HG02884 (cell line): ENCODE data around the gene RALGAPB.

Source experiments
- ATAC-seq: cut with Tn5 transposase; IDR thresholded peaks from one replicate; pipeline ENCODE4 v1.9.1; 2021; ENCODE audit warnings: mild to moderate bottlenecking, moderate library complexity; ENCODE audit not compliant: unreplicated experiment

The RALGAPB gene

DNA sequence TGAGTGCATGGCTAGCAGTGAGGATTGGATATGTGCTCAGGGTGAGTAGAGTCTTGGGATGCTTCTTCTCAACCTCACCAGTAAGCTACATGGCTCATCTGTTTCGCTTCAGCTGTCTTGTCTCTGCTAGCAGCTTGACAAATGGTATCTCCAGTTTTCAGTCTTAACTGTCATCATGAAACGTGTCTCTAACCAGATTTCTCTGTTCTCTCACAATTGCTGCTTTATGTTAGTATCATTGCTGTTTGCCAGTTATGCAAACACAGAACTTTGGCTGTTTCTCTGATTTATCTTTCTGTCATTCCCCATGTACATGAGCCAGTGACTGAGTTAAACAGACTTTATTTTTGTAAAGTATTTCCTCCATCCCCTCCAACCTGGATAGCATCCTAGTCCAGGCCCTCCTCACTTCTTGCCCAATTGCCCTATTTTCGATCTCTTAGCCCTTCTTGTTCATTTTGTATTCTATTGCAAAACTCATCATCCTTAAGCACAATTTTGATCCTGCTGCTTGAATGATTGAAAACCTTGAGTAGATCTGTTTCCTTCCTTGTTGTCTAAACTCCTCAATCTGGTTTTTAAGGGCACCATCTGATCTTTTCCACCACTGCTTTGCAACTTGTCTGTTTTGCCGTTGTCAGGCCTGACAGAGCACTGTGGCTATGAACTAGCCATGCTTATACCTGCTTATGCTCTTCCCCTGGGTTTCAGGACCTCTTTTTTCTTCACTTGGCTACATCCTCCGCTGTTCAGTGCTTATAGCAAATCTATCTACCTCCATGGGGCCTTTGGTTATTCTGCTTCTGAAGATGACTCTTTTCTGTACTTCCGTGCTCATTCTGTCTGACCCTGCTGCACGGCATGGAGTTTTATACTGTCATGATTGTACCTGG, 70.6 kb downstream of the RALGAPB start:
- no peak for ATAC-seq

DNA sequence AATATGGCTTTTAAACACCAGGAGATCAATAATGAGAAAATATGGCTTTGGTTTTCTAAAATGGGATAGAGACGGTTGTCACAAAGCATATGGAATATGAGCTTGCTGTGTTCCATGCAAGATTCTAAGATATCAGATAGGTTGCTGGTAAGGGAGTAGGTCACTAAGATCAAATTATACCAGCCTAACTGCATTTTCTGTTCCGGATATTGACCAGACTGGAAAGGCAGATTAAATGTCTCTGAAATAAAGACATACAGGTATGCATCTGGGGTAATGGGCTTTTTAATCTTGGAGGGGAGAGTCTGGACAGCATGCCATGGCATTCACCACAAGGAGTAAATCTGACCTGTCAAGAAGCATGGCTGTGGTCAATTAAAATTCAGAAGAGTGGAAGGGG, 73.1 kb downstream of the RALGAPB start:
- no peak for ATAC-seq

DNA sequence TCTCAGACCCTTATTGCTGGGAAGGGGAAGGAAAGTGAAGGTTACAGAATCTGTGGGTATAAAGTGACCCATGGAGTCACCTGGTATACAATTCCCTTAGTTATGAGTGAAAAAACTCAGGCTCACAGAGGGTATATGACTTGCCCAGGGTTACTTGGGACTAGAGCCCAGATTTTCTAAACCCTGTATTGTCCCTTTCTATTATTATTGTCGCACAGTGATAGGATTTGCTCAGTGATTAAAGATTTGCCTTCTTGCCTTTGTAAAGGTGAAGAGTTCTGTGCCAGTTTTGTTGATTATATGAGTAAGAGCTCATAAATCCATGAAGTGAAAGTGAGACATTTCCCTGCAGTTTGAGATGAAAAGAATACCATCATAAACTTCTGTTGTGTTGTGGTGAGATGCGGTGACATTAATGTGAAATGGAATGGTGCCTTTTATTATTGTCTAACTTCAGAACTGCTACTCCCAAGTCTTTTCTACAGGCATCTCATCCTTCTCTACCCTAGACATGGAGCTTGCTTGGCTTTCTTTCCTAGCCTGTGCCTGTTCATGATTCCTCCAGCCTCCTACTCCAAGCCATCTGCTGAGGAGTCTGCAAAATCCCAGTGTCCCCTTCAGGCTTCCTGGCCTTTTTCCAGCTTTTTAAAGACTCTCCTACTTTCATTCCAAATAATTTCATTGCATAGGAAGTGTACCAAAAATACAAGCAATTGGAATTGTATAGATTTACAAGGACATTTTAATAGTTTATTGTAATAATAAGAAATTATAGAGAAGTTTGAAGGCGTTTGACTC, 74.8 kb downstream of the RALGAPB start:
- ATAC-seq: no peak

DNA sequence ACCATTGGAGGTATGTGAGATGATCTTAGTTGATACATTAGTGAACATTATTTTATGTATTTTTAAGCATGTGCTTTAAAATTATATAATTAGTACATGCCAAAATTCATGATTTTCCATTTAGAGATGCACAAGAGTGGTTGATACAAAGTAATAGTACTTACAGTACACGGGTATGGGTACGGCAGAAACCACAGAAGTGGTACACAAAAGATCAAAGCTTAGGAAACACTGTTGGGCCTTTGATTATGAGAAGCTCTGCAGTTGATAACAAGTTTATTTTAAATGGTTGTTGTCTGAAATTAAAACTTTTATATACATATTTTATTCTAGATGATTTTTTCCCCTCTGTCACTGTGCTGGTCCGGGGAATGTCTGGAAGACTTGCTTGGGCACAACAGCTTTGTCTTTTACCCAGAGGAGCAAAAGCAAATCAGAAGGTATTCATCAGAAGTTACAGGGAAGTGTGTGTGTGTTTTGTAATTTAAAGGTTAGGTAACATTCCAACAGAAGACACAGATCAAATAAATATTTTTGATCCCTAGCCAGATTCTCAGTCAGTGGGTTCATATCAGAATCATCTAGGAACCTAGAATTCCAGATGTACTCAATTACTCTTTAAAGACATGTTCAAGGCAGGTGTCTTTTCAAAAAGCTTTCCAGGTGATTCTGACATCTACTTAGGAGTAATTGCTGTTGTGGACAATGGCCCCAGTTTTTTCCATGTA, 75.9 kb downstream of the RALGAPB start:
- no peak for ATAC-seq

DNA sequence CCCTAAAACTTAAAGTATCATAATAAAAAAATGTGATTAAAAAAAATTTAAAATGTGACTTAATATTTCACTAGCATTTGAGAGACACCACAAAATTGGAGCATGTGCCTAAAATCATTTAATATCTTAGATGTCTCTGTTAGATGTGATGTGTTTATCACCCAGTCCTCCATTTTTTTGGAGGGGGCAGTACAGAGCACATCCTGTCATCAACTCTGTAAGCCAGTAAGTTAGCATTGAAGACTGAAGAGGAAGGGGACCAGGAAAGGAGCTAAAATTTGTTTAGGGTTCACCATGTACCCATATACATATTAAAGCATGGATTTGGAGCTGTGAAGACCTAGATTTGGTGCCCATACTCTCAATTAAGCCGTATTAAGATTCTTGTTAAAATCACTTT, 77.6 kb downstream of the RALGAPB start:
- no peak for ATAC-seq

DNA sequence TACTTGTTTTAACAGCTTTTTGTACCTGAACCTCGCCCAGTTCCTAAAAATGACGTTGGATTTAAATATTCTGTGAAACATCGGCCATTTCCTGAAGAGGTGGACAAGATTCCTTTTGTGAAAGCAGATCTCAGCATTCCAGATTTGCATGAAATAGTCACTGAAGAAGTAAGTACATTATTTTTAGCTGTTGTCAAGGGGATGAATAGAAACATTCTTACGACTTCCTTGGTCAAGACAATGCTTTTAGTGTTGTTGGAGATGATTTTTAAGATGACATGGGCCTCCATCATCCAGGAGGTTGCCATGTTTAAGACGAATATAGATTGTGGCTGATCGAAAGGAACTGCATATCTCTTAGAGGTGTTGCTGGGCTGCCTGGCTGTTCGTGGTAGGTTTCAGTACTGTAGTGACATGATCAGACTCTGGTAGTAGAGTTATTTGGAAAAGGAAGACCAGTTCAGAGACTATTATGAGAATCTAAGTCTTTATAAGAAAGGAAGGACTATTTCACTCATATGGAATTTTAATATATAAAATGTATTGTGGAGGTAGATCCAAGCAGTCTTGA, 78.5 kb downstream of the RALGAPB start:
- no peak for ATAC-seq

DNA sequence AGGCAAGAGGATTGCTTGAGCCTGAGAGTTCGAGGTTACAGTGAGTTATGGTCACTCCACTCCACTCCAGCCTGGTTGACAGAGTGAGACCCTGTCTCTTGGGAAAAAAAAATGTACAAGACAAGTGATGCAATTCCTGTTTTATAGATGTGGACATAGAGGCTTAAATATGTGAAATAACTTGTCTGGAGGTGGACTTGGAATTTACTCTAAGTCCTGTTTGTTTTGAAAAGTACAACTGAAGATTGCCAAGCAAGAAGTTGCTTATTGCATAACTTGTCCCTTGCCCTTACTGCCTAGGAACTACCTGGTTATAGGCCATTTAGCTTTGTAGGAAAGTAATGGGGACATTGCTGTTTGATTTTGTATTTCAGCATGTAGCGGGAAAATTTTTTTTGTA, 82.3 kb downstream of the RALGAPB start:
- no peak for ATAC-seq

DNA sequence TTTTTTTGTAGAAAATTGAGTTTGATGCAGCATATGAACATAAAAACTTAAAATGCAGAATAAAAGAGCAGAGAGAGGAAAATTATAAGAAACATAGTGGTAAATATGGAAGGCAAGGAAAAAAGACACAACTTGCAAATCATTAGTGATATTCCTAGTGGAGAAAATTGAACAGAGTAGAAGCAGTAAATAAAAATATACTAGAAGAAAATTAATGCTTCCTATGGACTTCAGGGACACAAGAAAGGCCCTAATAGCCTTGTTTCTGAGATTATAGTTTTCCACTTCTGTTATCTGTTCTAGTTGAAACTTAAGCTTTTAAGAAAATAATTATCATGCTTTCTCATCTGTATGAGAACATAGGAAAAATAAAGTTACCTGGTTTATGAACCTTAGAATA, 82.8 kb downstream of the RALGAPB start:
- no peak for ATAC-seq

DNA sequence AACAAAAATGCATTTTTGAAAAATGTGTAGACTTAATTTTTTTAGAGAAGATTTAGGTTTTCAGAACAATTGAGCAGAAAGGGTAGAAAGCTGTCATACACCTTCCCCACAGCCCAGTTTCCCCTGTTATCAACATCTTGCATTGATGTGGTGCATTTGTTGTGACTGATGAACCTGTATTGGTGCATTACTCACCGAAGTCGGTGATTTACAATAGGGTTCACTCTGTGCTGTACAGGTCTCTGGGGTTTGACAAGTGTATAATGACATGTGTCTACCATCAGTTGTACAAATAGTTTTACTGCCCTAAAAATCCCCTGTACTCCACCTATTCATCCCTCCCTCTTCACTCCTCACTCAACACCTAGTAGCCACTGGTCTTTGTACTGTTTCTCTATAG, 84.5 kb downstream of the RALGAPB start:
- no peak for ATAC-seq

DNA sequence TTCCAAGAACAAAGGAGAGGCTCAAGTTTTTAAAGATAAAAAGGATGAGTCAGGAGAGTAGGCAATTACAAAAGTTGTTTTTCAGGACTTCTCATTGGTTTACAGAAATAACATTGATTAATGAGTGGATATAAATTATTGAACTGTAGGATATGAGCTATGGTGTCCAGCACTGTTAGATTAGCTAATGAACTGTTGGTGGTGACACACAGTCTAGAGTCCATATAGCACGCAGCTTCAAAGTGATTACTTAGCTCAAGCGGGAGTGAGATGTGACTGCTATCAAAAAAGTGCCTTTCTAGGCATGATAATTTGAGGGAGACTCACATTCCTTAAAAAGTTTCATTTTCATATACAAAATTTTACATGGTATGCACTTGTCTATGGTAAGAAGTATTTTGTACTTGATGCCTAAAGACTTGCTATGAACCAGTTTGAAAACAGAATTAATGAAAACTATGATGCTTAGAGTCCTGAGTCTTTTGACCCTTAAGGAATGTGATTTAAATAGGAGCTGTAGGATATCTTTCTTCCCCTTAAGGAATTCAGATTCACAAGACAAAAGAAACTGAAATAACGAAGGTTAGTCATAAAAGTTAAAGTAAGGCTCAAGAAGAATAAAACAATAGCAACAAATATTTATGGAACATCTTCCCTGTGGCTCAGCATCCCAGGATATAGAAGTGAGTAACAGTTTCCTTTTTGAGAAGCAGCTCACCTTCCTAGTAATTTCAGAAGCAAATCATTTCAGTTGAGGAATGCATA, 86.1 kb downstream of the RALGAPB start:
- ATAC-seq: no peak

DNA sequence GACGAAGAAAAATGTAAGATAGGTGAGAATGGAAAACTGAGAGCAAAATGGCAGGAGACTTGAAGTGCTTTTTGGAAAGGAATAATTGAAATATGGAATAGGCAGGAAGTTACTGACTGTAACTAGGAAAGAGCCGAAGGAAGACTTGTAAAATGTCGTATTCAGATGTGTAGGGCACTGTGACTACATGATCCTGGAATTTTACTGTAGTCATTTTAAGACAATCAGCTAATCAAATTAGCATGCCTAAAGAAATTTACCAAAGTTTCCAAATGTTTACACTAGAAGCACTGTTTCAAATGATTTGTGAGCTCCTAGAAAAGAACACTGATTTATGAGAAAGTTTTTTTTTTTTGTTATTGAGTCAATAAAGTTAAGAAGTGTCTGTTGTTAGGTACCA, 87.1 kb downstream of the RALGAPB start:
- no peak for ATAC-seq

DNA sequence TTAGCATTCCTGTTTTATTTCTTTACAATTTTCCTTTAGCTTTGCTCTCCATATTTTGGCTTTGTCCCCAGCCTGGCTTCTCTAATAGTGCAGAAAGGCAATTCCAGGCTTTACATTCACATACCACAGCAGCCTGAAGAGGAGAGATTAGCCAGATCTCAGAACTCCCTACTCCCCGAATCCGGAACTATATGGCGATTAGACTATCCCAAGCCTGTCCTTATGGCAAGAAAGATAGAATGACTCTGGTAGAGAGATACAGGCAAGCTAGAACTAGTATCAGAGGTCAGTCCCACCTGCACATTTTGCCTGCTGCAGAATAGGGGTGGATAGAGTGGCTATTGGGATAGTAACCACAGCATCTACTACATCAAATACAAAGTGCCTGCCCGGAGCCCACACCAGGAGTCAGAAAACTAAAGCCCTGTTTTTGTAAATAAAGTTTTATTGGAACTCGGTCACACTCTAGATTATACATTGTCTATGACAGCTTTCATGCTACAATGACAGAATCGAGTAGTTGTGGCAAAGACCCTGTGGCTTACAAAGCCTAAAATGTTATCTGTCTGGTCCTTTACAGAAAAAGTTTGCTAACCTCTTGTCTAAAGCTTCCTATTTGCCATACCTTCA, 91.3 kb downstream of the RALGAPB start:
- no peak for ATAC-seq

DNA sequence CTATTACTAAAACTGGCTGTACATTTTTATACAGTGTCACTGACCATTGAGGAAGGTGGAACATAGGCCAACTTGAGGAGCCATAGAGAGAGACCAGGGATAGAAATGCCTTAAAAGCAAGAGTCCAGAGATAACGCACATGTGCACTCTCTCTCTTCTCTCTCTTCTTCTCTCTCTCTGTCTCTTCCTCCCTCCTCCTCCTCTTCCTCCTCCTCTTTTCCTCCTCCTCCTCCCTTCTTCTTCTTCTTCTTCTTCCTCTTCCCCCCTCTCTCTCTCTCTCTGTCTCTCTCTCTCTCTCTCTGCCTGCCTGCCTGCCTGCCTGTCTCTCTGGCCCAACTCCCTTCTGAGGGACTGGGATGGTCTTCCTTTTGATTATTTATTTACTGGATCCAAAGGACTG, 92.0 kb downstream of the RALGAPB start:
- ATAC-seq: no peak

DNA sequence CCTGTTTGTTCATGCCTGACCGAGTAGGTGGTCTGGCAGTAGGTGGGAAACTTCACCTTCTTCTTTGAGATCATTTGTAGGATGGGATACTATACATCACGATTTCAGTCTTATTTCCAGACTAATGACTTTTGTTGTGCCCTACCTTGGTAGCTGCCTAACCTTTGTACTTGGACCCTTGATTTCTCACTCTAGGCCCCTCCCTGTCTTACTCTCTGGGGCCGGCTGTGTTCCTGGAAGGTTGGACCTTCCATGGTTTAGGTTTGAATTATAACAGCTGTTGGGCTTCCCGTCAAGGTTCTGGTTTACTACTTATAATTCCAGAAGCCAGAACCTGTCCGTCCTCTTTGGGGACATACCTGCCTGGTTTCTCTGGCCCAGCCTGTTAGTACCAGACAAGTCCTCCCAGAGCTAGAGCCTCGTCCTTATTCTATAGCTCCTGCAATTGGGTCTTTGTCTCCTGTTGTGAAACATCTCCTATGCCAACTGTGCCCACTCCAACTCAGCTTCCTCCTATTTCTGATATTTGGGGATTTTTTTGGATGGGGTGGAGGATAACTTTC, 93.5 kb downstream of the RALGAPB start:
- no peak for ATAC-seq

DNA sequence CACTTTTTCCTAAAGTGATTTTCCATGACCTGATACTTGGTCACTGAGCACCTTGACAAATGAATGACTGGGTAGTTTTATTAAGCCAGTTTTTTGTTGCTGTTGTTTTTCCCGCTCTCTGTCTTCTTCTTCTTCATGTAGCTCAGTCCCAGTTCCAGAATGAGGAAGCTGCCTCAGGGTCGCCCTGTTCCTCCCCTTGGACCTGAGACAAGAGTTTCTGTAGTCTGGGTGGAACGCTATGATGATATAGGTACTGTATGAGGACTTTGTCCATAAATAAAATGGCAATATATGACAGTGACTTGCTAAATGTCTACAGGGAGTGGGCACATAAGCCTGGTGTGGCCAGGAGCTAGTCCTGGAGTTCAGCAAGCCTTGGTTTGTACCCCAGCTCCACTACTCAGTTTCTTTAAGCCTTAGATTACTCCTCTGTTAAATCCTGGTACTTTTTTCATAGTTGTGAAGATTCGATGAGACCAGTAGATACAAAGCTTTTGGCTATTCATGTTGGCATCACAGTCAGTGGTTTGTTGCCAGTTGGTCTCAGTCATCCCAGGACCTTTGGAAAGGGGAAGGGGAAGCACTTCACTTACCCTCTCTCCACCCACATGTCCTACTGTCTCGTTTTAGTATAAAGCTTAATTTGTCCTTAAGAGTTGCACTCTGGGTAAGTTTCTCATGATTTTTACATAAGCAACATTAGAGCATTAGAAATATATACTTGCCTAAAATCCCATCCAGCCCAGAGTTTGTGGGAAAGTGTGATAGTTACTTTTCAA, 97.3 kb downstream of the RALGAPB start:
- ATAC-seq: no peak

DNA sequence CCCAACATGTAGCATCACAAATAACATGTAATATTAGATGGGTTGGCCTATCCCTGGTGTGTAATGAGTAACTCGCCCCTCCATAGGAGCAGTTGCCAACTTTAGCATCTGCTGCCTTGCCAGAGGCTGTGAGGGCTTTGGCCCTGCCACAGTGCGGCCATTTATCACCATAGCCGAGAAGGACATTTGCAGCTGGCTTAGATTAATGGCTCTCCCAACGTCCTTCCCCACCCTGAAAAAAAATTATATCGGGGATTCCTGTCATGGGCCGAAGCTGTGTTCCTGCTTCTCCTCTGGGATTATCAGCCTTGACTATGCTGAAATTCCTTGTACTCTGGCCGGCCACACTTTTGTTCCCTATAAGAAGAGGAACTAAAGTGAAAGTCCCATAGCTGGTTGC, 100.8 kb downstream of the RALGAPB start:
- ATAC-seq: no peak

DNA sequence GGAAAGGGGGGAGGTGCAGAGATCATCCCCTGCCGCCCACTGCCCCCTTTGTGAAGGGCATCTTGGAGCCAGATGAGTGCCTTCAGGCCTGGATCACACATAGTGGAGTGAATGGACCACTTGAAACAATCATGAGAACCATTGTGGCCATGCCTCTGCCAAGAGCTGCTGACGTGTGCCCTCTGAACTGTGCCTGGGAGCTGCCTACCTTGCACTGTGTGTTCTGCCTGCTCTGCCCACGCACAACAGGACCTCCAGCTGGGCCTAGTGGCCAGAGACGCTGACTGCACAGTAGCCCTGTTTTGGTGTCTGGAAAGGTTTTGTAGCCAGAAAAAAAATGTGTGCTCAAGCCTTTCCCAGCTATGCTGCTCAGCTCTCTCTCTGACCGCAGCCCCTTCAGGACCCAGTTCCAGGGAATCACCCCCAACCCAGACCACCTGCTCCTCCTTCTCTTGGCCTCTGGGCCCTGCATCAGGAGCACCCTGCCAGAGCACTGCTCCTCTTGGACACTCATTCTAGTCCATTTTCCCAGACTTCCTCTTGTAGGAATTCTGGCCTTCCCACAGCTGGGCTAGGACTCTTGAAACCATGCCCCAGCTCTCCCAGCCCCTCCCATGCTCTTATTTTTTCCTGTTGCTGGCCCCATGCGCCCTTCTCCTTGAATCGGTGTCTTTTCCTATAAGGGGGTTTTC, 106.7 kb downstream of the RALGAPB start:
- no peak for ATAC-seq

DNA sequence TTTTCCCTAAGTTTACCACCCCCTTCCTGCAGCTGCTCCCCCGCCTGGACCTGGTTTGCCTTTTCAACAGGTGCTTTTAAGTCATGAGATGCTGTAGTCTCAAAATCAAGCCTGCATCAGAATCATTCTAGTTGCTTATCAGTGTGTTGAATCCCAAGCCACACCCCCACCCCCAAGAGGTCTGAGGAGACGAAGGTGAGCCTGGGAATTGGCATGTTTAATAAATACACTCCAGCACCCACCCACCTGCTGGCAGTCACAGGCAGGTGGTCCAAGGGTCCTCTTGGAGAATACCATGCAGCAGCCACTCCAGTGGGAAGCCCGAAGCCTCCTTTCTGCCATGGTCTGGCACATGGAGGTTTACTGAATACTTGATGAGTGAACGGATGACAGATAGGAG, 107.3 kb downstream of the RALGAPB start:
- ATAC-seq: no peak
